ENCODE results near the gene CLK3. TPM values are rescaled to one million over a fixed set of nuclear protein-coding genes. Genes with fewer than 3 reads are reported as not detected.

Gene CLK3
- total and polyA plus RNA-seq, 2 donors (not counting 1 experiment from before 2014, with no cell fraction given): 39.9 to 43.1 TPM

DNA sequence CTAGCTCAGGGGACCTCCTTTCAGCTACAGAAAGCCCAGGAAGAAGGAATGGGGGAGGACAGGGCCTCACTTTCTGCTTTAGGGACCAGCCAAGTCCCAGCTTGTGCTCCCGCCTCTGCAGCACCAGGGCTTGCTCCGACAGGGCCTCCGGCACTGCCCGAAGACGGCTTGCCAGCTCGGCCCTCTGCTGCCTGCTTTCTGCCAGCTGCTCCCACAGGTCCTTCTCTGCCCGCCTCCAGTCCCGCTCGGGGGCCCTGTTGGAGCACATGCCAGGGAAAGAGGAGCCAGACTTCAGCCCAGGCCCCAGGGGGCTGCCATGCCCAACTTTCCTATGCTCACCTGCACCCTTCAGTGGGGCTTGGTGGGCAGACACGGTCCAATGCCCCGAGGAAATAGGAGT, 4.3 kb upstream of the CLK3 start:
- H3K4me1 ChIP-seq (ENCODE audit: control insufficient read depth, extremely low read depth, insufficient read depth, low read length): no peaks in the 10 kb centered on the region
- no peak overlapping the region for H3K27ac ChIP-seq (ENCODE audit: insufficient read depth, low read length)
- H3K4me3 ChIP-seq (replicated peaks in 1 of 4; ENCODE audit: control extremely low read depth in 1 of 4, insufficient read depth in 1 of 4, low read depth in 3 of 4, low read length in 4 of 4): no peak overlapping the region
- H3K9ac ChIP-seq (ENCODE audit: insufficient read depth, low read length): no peak overlapping the region
- H2AFZ ChIP-seq (ENCODE audit: low read length): no peak overlapping the region
- no peaks in the 10 kb centered on the region for H3K9me3 ChIP-seq (ENCODE audit: control insufficient read depth, insufficient read depth, low read depth, low read length)
- peaks cover 24% of the 10 kb centered on the region for H3K27me3 ChIP-seq (ENCODE audit: control insufficient read depth, insufficient read depth, low read length)
- H4K20me1 ChIP-seq (ENCODE audit: control insufficient read depth, extremely low read depth, insufficient read depth, low read length): no peaks in the 10 kb centered on the region
- TF ChIP-seq EZH2 (IDR thresholded peaks at IDR 0.05; ENCODE audit: low read length, missing control alignments) (no peak), CTCF (conservative IDR thresholded peaks at IDR 0.05 in 1 of 2, IDR thresholded peaks at IDR 0.05 in 1 of 2; ENCODE audit: low read depth in 1 of 2, low read length in 2 of 2) (no peak)
- H3K79me2 ChIP-seq (ENCODE audit: control insufficient read depth, insufficient read depth, low read length): peaks cover 7% of the 10 kb centered on the region
- no peak overlapping the region for H3K4me2 ChIP-seq (ENCODE audit: extremely low read depth, insufficient read depth, low read length)
- no peak for DNase-seq (ENCODE audit: low read depth in 2 of 2)
- no peaks in the 10 kb centered on the region for H3K36me3 ChIP-seq (ENCODE audit: control insufficient read depth, insufficient read depth, low read length)

DNA sequence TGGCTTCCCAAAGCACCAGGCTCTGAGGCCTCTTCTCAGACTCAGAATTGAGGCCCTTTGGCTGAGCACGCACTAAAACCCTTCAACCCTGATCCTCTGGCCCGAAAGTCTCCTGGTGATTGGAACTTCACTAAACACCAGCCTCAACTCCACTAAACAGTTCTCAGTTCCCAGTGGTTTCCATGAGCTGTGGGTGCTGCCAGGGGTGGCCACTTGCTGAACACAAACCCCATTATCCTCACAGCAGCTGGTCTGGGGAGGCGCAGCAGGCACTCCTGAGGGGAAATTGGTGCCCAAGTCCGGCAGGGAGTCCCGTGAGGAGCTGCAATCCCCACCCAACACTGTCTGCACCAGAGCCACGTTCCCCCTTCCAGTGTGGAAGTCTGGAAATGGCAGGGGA, 3.8 kb upstream of the CLK3 start:
- no peak for DNase-seq (ENCODE audit: low read depth in 2 of 2)
- H2AFZ ChIP-seq (ENCODE audit: low read length): no peak overlapping the region
- no peak overlapping the region for H3K4me2 ChIP-seq (ENCODE audit: extremely low read depth, insufficient read depth, low read length)
- TF ChIP-seq EZH2 (IDR thresholded peaks at IDR 0.05; ENCODE audit: low read length, missing control alignments): no peak
- TF ChIP-seq CTCF (conservative IDR thresholded peaks at IDR 0.05 in 1 of 2, IDR thresholded peaks at IDR 0.05 in 1 of 2; ENCODE audit: low read depth in 1 of 2, low read length in 2 of 2): no peak
- H3K4me1 ChIP-seq (ENCODE audit: control insufficient read depth, extremely low read depth, insufficient read depth, low read length): peaks cover under 1% of the 10 kb centered on the region
- no peak overlapping the region for H3K27ac ChIP-seq (ENCODE audit: insufficient read depth, low read length)
- H3K36me3 ChIP-seq (ENCODE audit: control insufficient read depth, insufficient read depth, low read length): no peaks in the 10 kb centered on the region
- peaks cover 24% of the 10 kb centered on the region for H3K27me3 ChIP-seq (ENCODE audit: control insufficient read depth, insufficient read depth, low read length)
- no peak overlapping the region for H3K4me3 ChIP-seq (replicated peaks in 1 of 4; ENCODE audit: control extremely low read depth in 1 of 4, insufficient read depth in 1 of 4, low read depth in 3 of 4, low read length in 4 of 4)
- H4K20me1 ChIP-seq (ENCODE audit: control insufficient read depth, extremely low read depth, insufficient read depth, low read length): peaks cover 1% of the 10 kb centered on the region
- no peaks in the 10 kb centered on the region for H3K9me3 ChIP-seq (ENCODE audit: control insufficient read depth, insufficient read depth, low read depth, low read length)
- H3K79me2 ChIP-seq (ENCODE audit: control insufficient read depth, insufficient read depth, low read length): peaks cover 12% of the 10 kb centered on the region
- H3K9ac ChIP-seq (ENCODE audit: insufficient read depth, low read length): no peak overlapping the region

DNA sequence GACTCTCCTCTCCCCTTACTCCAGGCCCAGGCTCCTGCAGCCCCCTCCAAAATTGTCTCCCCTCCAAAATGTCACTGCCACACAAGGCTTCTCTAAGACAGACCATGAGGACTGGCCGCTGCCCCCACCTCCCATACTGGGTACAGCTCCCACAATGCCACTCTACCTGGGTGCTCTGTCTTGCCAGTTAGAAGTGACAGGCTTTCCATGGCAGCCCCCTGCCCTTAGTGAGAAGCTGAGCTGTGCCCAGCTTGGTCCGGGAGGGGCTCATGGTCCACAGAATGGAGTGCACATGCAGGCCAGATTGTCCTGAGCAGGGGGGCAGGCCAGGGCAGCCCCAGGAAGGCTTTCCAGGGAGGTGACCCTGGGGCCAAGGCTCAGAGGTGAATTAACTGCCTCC, 3.0 kb upstream of the CLK3 start:
- H2AFZ ChIP-seq (ENCODE audit: low read length): no peak overlapping the region
- no peak overlapping the region for H3K4me3 ChIP-seq (replicated peaks in 1 of 4; ENCODE audit: control extremely low read depth in 1 of 4, insufficient read depth in 1 of 4, low read depth in 3 of 4, low read length in 4 of 4)
- no peak overlapping the region for H3K4me2 ChIP-seq (ENCODE audit: extremely low read depth, insufficient read depth, low read length)
- DNase-seq (ENCODE audit: low read depth in 2 of 2): no peak
- H3K9me3 ChIP-seq (ENCODE audit: control insufficient read depth, insufficient read depth, low read depth, low read length): no peaks in the 10 kb centered on the region
- TF ChIP-seq EZH2 (IDR thresholded peaks at IDR 0.05; ENCODE audit: low read length, missing control alignments) (no peak), CTCF (conservative IDR thresholded peaks at IDR 0.05 in 1 of 2, IDR thresholded peaks at IDR 0.05 in 1 of 2; ENCODE audit: low read depth in 1 of 2, low read length in 2 of 2) (no peak)
- H3K9ac ChIP-seq (ENCODE audit: insufficient read depth, low read length): no peak overlapping the region
- H3K4me1 ChIP-seq (ENCODE audit: control insufficient read depth, extremely low read depth, insufficient read depth, low read length): peaks cover 5% of the 10 kb centered on the region
- H3K36me3 ChIP-seq (ENCODE audit: control insufficient read depth, insufficient read depth, low read length): no peaks in the 10 kb centered on the region
- H3K79me2 ChIP-seq (ENCODE audit: control insufficient read depth, insufficient read depth, low read length): peaks cover 21% of the 10 kb centered on the region
- H3K27me3 ChIP-seq (ENCODE audit: control insufficient read depth, insufficient read depth, low read length): peaks cover 24% of the 10 kb centered on the region
- peaks cover 5% of the 10 kb centered on the region for H4K20me1 ChIP-seq (ENCODE audit: control insufficient read depth, extremely low read depth, insufficient read depth, low read length)
- H3K27ac ChIP-seq (ENCODE audit: insufficient read depth, low read length): no peak overlapping the region
